Medulla oblongata (tissue), 1 donor: ENCODE results near the gene BOC.
"Not testable (repeated sequence)": the region's sequence is repeated elsewhere in the genome, so short reads cannot be mapped to it uniquely, and the experiment has no call there.

Experiments
- DNase-seq: peaks from one replicate; pipeline ENCODE4 v3.0.0-alpha.2; 2015; ENCODE audit errors: extremely low spot score

The BOC gene

GRCh38 chr3:113211330-113212149, at the start of gene BOC:
Gene BOC, plus strand, starts transcription at chr3:113211557. Its CDS starts 38,246 bp downstream, at chr3:113249803.
- DNase-seq: peak; percentile 58

- no peak for DNase-seq
These were observed 49.7 kb upstream of the BOC start for GRCh38 chr3:113161661-113162060.

- no peak for DNase-seq
These were observed 48.2 kb upstream of the BOC start for GRCh38 chr3:113163152-113163551.

GRCh38 chr3:113165841-113166240, 45.5 kb upstream of the BOC start:
- DNase-seq: no peak

GRCh38 chr3:113166357-113166718, 45.0 kb upstream of the BOC start:
- no peak for DNase-seq

- peak; percentile 71 for DNase-seq
These were observed 44.5 kb upstream of the BOC start for GRCh38 chr3:113166719-113167492.

- no peak for DNase-seq
These were observed 43.2 kb upstream of the BOC start for GRCh38 chr3:113167825-113168801.

GRCh38 chr3:113169891-113170452, 41.4 kb upstream of the BOC start:
- DNase-seq: no peak

GRCh38 chr3:113170771-113171170, 40.6 kb upstream of the BOC start:
- DNase-seq: no peak

- DNase-seq: not testable (repeated sequence)
These were observed 39.6 kb upstream of the BOC start for GRCh38 chr3:113171675-113172300.

GRCh38 chr3:113173102-113173501, 38.3 kb upstream of the BOC start:
- no peak for DNase-seq

- no peak for DNase-seq
These were observed 37.1 kb upstream of the BOC start for GRCh38 chr3:113174304-113174703.

GRCh38 chr3:113174801-113175485, 36.4 kb upstream of the BOC start:
- DNase-seq: no peak

GRCh38 chr3:113177526-113177925, 33.8 kb upstream of the BOC start:
- DNase-seq: no peak

- DNase-seq: no peak
These were observed 32.0 kb upstream of the BOC start for GRCh38 chr3:113179235-113179824.

GRCh38 chr3:113183748-113184661, 27.4 kb upstream of the BOC start:
- no peak for DNase-seq

GRCh38 chr3:113185194-113185835, 26.0 kb upstream of the BOC start:
- DNase-seq: no peak

- no peak for DNase-seq
These were observed 24.8 kb upstream of the BOC start for GRCh38 chr3:113186566-113186965.
